Hepatocyte (in vitro differentiated cells): Measurements from ENCODE around the gene E2F3.

Experiments used
- EZH2 ChIP-seq: fragments of 200-600 bp; sonication (generic); IDR thresholded peaks from 2 replicates; pipeline ENCODE4 v1.6.1; 2016; ENCODE audit warnings: antibody characterized with exemption, mild to moderate bottlenecking, borderline replicate concordance
- EZH2phosphoT487 ChIP-seq: fragments of 200-600 bp; sonication (generic); IDR thresholded peaks from one replicate; pipeline ENCODE4 v1.6.1; 2018; ENCODE audit warnings: antibody characterized with exemption, mild to moderate bottlenecking, low read depth, moderate library complexity; ENCODE audit not compliant: unreplicated experiment, severe bottlenecking
- TF ChIP-seq, protein P1 (sequence below): fragments of 200-600 bp; sonication (generic); IDR thresholded peaks from 2 replicates; pipeline ENCODE4 v1.5.1; 2016; ENCODE audit warnings: antibody characterized with exemption, mild to moderate bottlenecking; ENCODE audit not compliant: poor library complexity

- TF ChIP-seq, protein P1, sequence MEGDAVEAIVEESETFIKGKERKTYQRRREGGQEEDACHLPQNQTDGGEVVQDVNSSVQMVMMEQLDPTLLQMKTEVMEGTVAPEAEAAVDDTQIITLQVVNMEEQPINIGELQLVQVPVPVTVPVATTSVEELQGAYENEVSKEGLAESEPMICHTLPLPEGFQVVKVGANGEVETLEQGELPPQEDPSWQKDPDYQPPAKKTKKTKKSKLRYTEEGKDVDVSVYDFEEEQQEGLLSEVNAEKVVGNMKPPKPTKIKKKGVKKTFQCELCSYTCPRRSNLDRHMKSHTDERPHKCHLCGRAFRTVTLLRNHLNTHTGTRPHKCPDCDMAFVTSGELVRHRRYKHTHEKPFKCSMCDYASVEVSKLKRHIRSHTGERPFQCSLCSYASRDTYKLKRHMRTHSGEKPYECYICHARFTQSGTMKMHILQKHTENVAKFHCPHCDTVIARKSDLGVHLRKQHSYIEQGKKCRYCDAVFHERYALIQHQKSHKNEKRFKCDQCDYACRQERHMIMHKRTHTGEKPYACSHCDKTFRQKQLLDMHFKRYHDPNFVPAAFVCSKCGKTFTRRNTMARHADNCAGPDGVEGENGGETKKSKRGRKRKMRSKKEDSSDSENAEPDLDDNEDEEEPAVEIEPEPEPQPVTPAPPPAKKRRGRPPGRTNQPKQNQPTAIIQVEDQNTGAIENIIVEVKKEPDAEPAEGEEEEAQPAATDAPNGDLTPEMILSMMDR, result no peak
- no peak for TF ChIP-seq EZH2
- no peak for TF ChIP-seq EZH2phosphoT487
Measured at GRCh38 chr6:20464847-20465246, 63.2 kb downstream of the E2F3 start.
